B cell (primary cell): ENCODE results near the gene TDO2. TPM values are rescaled to one million over a fixed set of nuclear protein-coding genes. Genes with fewer than 3 reads are reported as not detected.

ENCODE experiments used
- ATAC-seq: fragments of 200-7000 bp; cut with Tn5 transposase; one replicate; pipeline ENCODE4 v1.10.0; 2021; ENCODE audit warnings: low read depth, mild to moderate bottlenecking, moderate number of reproducible peaks, moderate library complexity
- CTCF ChIA-PET: fragments of 350-600 bp; sonication (Branson Sonifier 250); formaldehyde crosslinking; loops from one replicate; lab custom pipeline; 2021; ENCODE audit warnings: antibody characterized with exemption, inconsistent platforms; lab: Charles Lee
- POLR2A ChIA-PET: fragments of 350-600 bp; sonication (Branson Sonifier 250); formaldehyde crosslinking; loops from one replicate; lab custom pipeline; 2021; ENCODE audit warnings: antibody characterized with exemption; lab: Charles Lee
- DNase-seq: peaks from one replicate; pipeline ENCODE4 v3.0.0; 2013
- H2AFZ ChIP-seq: 2 replicates; pipeline ENCODE4 v1.6.1; 2012; ENCODE audit warnings: mild to moderate bottlenecking, low read depth, low read length; ENCODE audit not compliant: insufficient read depth, poor library complexity, severe bottlenecking
- H3K27ac ChIP-seq, 2 donors: 1 replicate in 1 of 2; 2 replicates in 1 of 2; pipeline ENCODE4 v1.5.1; 2012 to 2013; ENCODE audit warnings: low read length in 2 of 2, mild to moderate bottlenecking in 2 of 2, moderate library complexity in 1 of 2
- H3K27me3 ChIP-seq, 4 experiments: fragments of 200-600 bp in 1 of 4; sonication (generic) in 1 of 4; replicated peaks in 1 of 4; 1 replicate in 2 of 4; 2 replicates in 2 of 4; pipeline versions ENCODE4 v1.6.1 to v1.7.0; 2013 to 2016; ENCODE audit warnings: low read length in 3 of 4, mild to moderate bottlenecking in 2 of 4, mixed read lengths in 1 of 4, moderate library complexity in 1 of 4; ENCODE audit not compliant: insufficient read depth in 4 of 4, control insufficient read depth in 3 of 4; ENCODE audit errors: control extremely low read depth in 1 of 4
- H3K36me3 ChIP-seq, 2 experiments: replicated peaks in 1 of 2; 1 replicate in 1 of 2; 2 replicates in 1 of 2; pipeline versions ENCODE4 v1.6.1 to v1.7.1; 2013; ENCODE audit warnings: low read length in 1 of 2; ENCODE audit not compliant: insufficient read depth in 2 of 2, control insufficient read depth in 1 of 2; ENCODE audit errors: control extremely low read depth in 1 of 2, extremely low read depth in 1 of 2
- H3K4me1 ChIP-seq, 2 donors: fragments of 200-600 bp in 1 of 2; sonication (generic) in 1 of 2; 1 replicate in 1 of 2; 2 replicates in 1 of 2; pipeline versions ENCODE4 v1.5.1 to v1.6.1; 2013 to 2017; ENCODE audit warnings: low read length in 2 of 2; ENCODE audit not compliant: control insufficient read depth in 2 of 2, insufficient read depth in 2 of 2
- H3K4me2 ChIP-seq: replicated peaks from 2 replicates; pipeline ENCODE3; 2012; ENCODE audit warnings: mild to moderate bottlenecking, low read depth, low read length; ENCODE audit not compliant: poor library complexity, severe bottlenecking
- H3K4me3 ChIP-seq, 5 experiments: fragments of 200-600 bp in 1 of 5; sonication (generic) in 1 of 5; 1 replicate in 3 of 5; 2 replicates in 2 of 5; pipeline versions ENCODE4 v1.5.1 to v1.7.0; 2011 to 2016; ENCODE audit warnings: low read length in 4 of 5, mild to moderate bottlenecking in 4 of 5, low read depth in 2 of 5, control low read depth in 1 of 5, moderate library complexity in 1 of 5; ENCODE audit not compliant: insufficient read depth in 1 of 5; ENCODE audit errors: control extremely low read depth in 1 of 5, extremely low read depth in 1 of 5
- H3K79me2 ChIP-seq: fragments of 200-600 bp; sonication (generic); one replicate; pipeline ENCODE4 v1.6.0; 2016; ENCODE audit warnings: low read length; ENCODE audit not compliant: control insufficient read depth, insufficient read depth
- H3K9ac ChIP-seq: fragments of 200-600 bp; sonication (generic); 2 replicates; pipeline ENCODE4 v1.6.1; 2017; ENCODE audit warnings: mild to moderate bottlenecking, low read length, moderate library complexity
- H3K9me3 ChIP-seq, 3 donors: one replicate each; pipeline versions ENCODE4 v1.6.1 to v1.7.1; 2013; ENCODE audit warnings: low read length in 2 of 3; ENCODE audit not compliant: control insufficient read depth in 2 of 3, insufficient read depth in 1 of 3; ENCODE audit errors: control extremely low read depth in 1 of 3
- H4K20me1 ChIP-seq: 2 replicates; pipeline ENCODE4 v1.6.0; 2012; ENCODE audit warnings: mild to moderate bottlenecking, low read length; ENCODE audit not compliant: insufficient read depth, control insufficient read depth, poor library complexity, severe bottlenecking
- H3K27ac Mint-ChIP-seq: one replicate; pipeline ENCODE4 v1.8.0; 2021; ENCODE audit warnings: mixed read lengths
- H3K27me3 Mint-ChIP-seq: one replicate; pipeline ENCODE4 v1.8.0; 2021; ENCODE audit warnings: mixed read lengths
- H3K4me1 Mint-ChIP-seq: one replicate; pipeline ENCODE4 v1.8.0; 2021; ENCODE audit warnings: mixed read lengths
- H3K4me3 Mint-ChIP-seq: one replicate; pipeline ENCODE4 v1.8.0; 2021; ENCODE audit warnings: mixed read lengths
- H3K9me3 Mint-ChIP-seq: one replicate; pipeline ENCODE4 v1.8.0; 2022; ENCODE audit warnings: mixed read lengths; ENCODE audit not compliant: insufficient read depth
- CTCF ChIP-seq: fragments of 200-600 bp; IDR thresholded peaks from one replicate; pipeline ENCODE4 v1.8.0; 2022; ENCODE audit warnings: antibody characterized with exemption, mild to moderate bottlenecking
- EZH2 ChIP-seq: IDR thresholded peaks from 2 replicates; pipeline ENCODE4 v1.6.1; 2012; ENCODE audit warnings: borderline replicate concordance, low read depth, mild to moderate bottlenecking, moderate library complexity, low read length; ENCODE audit not compliant: insufficient read depth, poor library complexity, severe bottlenecking
- WGBS: methylation state at CpG from one replicate; pipeline ENCODE4 v1.1.5; 2013; ENCODE audit warnings: missing lambda C conversion rate; ENCODE audit not compliant: insufficient coverage; 5-methylcytosine and 5-hydroxymethylcytosine counted together
- intact Hi-C: fragments of 100-400 bp; cut with micrococcal nuclease; formaldehyde crosslinking; loops from one replicate; pipeline ENCODE4 v1.10.0; 2022
- polyA plus RNA-seq: library from polyadenylated mRNA; depleted of rRNA; stranded (reverse); fragments of >200 nt; gene quantifications from 2 replicates; pipeline ENCODE4 v1.2.3, GENCODE V29; 2012
- total RNA-seq, 2 donors: library from RNA; stranded (reverse); fragments of 120-200 nt in 1 of 2; gene quantifications; 1 replicate in 1 of 2; 2 replicates in 1 of 2; pipeline versions ENCODE4 v1.2.3 to v1.2.4, GENCODE V29; 2013 to 2022

TDO2 gene
- total and polyA plus RNA-seq, 2 donors (not counting 1 experiment from before 2014, with no cell fraction given), result not detected

GRCh38 chr4:155889031-155889793 is 14.3 kb upstream of the TDO2 start:
- TF ChIP-seq CTCF (no peak), EZH2 (no peak)
- Mint-ChIP-seq H3K4me3 (no peak overlapping the region), H3K4me1 (no peaks in the 10 kb centered on the region), H3K27ac (no peak overlapping the region), H3K27me3 (no peaks in the 10 kb centered on the region), H3K9me3 (no peaks in the 10 kb centered on the region)
- no peak overlapping the region for H3K27ac ChIP-seq
- H3K4me1 ChIP-seq, result no peaks in the 10 kb centered on the region
- ATAC-seq (no peak), DNase-seq (no peak)
- ChIA-PET CTCF (no interaction called here), POLR2A (no interaction called here)
- H3K36me3 ChIP-seq, result no peaks in the 10 kb centered on the region
- H3K4me3 ChIP-seq, result no peak overlapping the region
- H3K9me3 ChIP-seq, result no peaks in the 10 kb centered on the region
- 84% methylated on average over 3 of the region's 5 CpGs for WGBS
- H3K27me3 ChIP-seq, result peaks cover 0 to 2% (median 0%) of the 10 kb centered on the region in 4 experiments
- H3K4me2 ChIP-seq, result no peak overlapping the region
- intact Hi-C loops, result no loop called here
- H3K9ac ChIP-seq, result no peak overlapping the region
- H3K79me2 ChIP-seq, result no peaks in the 10 kb centered on the region
- no peaks in the 10 kb centered on the region for H4K20me1 ChIP-seq
- H2AFZ ChIP-seq, result no peak overlapping the region

- ChIA-PET CTCF (no interaction called here), POLR2A (no interaction called here)
- intact Hi-C loops, result no loop called here
These were observed 13.6 kb upstream of the TDO2 start for GRCh38 chr4:155889946-155890345.

More at GRCh38 chr4:155889946-155890345, 13.6 kb upstream of the TDO2 start:
- Mint-ChIP-seq H3K9me3 (no peaks in the 10 kb centered on the region), H3K4me3 (no peak overlapping the region), H3K4me1 (no peaks in the 10 kb centered on the region), H3K27me3 (no peaks in the 10 kb centered on the region), H3K27ac (no peak overlapping the region)
- Histone ChIP-seq H3K9me3 (no peaks in the 10 kb centered on the region), H3K4me2 (no peak overlapping the region), H3K9ac (no peak overlapping the region), H3K79me2 (no peaks in the 10 kb centered on the region), H4K20me1 (no peaks in the 10 kb centered on the region), H3K4me1 (no peaks in the 10 kb centered on the region), H3K36me3 (no peaks in the 10 kb centered on the region), H3K27me3 (peaks cover 0 to 2% (median 0%) of the 10 kb centered on the region in 4 experiments), H2AFZ (no peak overlapping the region), H3K27ac (no peak overlapping the region), H3K4me3 (no peak overlapping the region)
- ATAC-seq (no peak), DNase-seq (no peak)
- TF ChIP-seq CTCF (no peak), EZH2 (no peak)
- WGBS, result no CpG with 5 or more reads among the region's 2 CpGs
